ENCODE results near the gene DLG5.

GRCh38 chr10:77821551-77821950 is 105.0 kb downstream of the DLG5 start:
- no peak for TF ChIP-seq CTCF (IDR thresholded peaks at IDR 0.05)
- TF ChIP-seq POLR2A (IDR thresholded peaks at IDR 0.05): no peak
